Measurements from ENCODE around the gene CCDC149.

GRCh38 chr4:24915121-24915922 is 2.5 kb upstream of the CCDC149 start:
- TF ChIP-seq TAF1 (conservative IDR thresholded peaks at IDR 0.05), result no peak
- TF ChIP-seq CTCF (IDR thresholded peaks at IDR 0.05; ENCODE audit: low read depth, low read length, missing input control), result no peak
- TF ChIP-seq RXRA (IDR thresholded peaks at IDR 0.05), result no peak

All from liver (tissue), 3 donors.